Osteoblast (primary cell): ENCODE measurements around the gene D2HGDH. TPM values are rescaled to one million over a fixed set of nuclear protein-coding genes. Genes with fewer than 3 reads are reported as not detected.
"Not testable (repeated sequence)": the region's sequence is repeated elsewhere in the genome, so short reads cannot be mapped to it uniquely, and the experiment has no call there.

ENCODE experiments used
- DNase-seq: peaks from one replicate; pipeline ENCODE4 v3.0.0; 2011; ENCODE audit warnings: low spot score, mixed read lengths; ENCODE audit not compliant: insufficient read length; ENCODE audit errors: missing footprints
- H2AFZ ChIP-seq: 2 replicates; pipeline ENCODE4 v1.6.0; 2011; ENCODE audit warnings: mild to moderate bottlenecking, low read length
- H3K27ac ChIP-seq: 2 replicates; pipeline ENCODE4 v1.5.1; 2011; ENCODE audit warnings: mild to moderate bottlenecking, low read depth, low read length, moderate library complexity
- H3K27me3 ChIP-seq: 2 replicates; pipeline ENCODE4 v1.6.0; 2012; ENCODE audit warnings: mild to moderate bottlenecking, control low read depth, inconsistent platforms, low read length, moderate library complexity; ENCODE audit not compliant: insufficient read depth
- H3K36me3 ChIP-seq: 2 replicates; pipeline ENCODE4 v1.5.1; 2011; ENCODE audit warnings: mild to moderate bottlenecking, low read length, control low read depth, moderate library complexity; ENCODE audit not compliant: insufficient read depth
- H3K4me1 ChIP-seq: 2 replicates; pipeline ENCODE4 v1.5.1; 2011; ENCODE audit warnings: mild to moderate bottlenecking, low read length, control low read depth, moderate library complexity; ENCODE audit not compliant: insufficient read depth
- H3K4me2 ChIP-seq: 2 replicates; pipeline ENCODE4 v1.6.0; 2011; ENCODE audit warnings: mild to moderate bottlenecking, low read length; ENCODE audit not compliant: insufficient read depth
- H3K4me3 ChIP-seq: fragments of 200-600 bp; sonication (generic); 3 replicates; pipeline ENCODE4 v1.5.1; 2012; ENCODE audit warnings: mild to moderate bottlenecking, low read length, inconsistent platforms; ENCODE audit not compliant: insufficient read depth
- H3K79me2 ChIP-seq: 2 replicates; pipeline ENCODE4 v1.6.0; 2012; ENCODE audit warnings: mild to moderate bottlenecking, low read length, control low read depth, inconsistent platforms; ENCODE audit not compliant: insufficient read depth
- H3K9me3 ChIP-seq: 2 replicates; pipeline ENCODE4 v1.5.1; 2011; ENCODE audit warnings: low read depth, low read length, control low read depth
- H4K20me1 ChIP-seq: 2 replicates; pipeline ENCODE4 v1.6.0; 2012; ENCODE audit warnings: mild to moderate bottlenecking, low read length, control low read depth; ENCODE audit not compliant: insufficient read depth
- CTCF ChIP-seq: IDR thresholded peaks from 2 replicates; pipeline ENCODE4 v1.5.1; 2011; ENCODE audit warnings: mild to moderate bottlenecking, low read depth, low read length, moderate library complexity; ENCODE audit errors: extremely low read depth
- total RNA-seq: library from RNA; depleted of rRNA; stranded (reverse); fragments of >200 nt; gene quantifications from 2 replicates; pipeline ENCODE4 v1.2.3, GENCODE V29; 2012

Gene D2HGDH
- total RNA-seq, 1 donor: 15.6 TPM

GRCh38 chr2:241755166-241755565 is 20.7 kb downstream of the D2HGDH start:
- DNase-seq: peak; percentile 69
- Histone ChIP-seq H3K27me3 (no peaks in the 10 kb centered on the region), H3K9me3 (no peaks in the 10 kb centered on the region), H3K27ac (no peak overlapping the region), H3K4me3 (no peak overlapping the region), H3K79me2 (no peaks in the 10 kb centered on the region), H2AFZ (no peak overlapping the region), H3K4me1 (no peaks in the 10 kb centered on the region), H4K20me1 (peaks cover 10% of the 10 kb centered on the region), H3K4me2 (no peak overlapping the region), H3K36me3 (peaks cover 28% of the 10 kb centered on the region)
- TF ChIP-seq CTCF: no peak

- Histone ChIP-seq H3K27me3 (no peaks in the 10 kb centered on the region), H2AFZ (no peak overlapping the region), H4K20me1 (peaks cover 16% of the 10 kb centered on the region), H3K79me2 (no peaks in the 10 kb centered on the region), H3K4me2 (no peak overlapping the region), H3K4me1 (no peaks in the 10 kb centered on the region), H3K27ac (no peak overlapping the region), H3K9me3 (peaks cover 2% of the 10 kb centered on the region), H3K36me3 (peaks cover 35% of the 10 kb centered on the region), H3K4me3 (no peak overlapping the region)
- no peak for TF ChIP-seq CTCF
- DNase-seq: no peak
These were observed 21.3 kb downstream of the D2HGDH start for GRCh38 chr2:241755777-241756176.

- no peaks in the 10 kb centered on the region for H3K79me2 ChIP-seq
- H4K20me1 ChIP-seq: peaks cover 18% of the 10 kb centered on the region
- peak; percentile 49 for DNase-seq
These were observed 24.8 kb downstream of the D2HGDH start for GRCh38 chr2:241759067-241759807.

GRCh38 chr2:241759893-241760292 is 25.5 kb downstream of the D2HGDH start:
- not testable (repeated sequence) for DNase-seq, H3K4me1 ChIP-seq, H3K4me2 ChIP-seq, H2AFZ ChIP-seq, H3K79me2 ChIP-seq, H3K27ac ChIP-seq, H3K27me3 ChIP-seq, H3K9me3 ChIP-seq, H3K4me3 ChIP-seq
- peaks cover 18% of the 10 kb centered on the region for H4K20me1 ChIP-seq
- H3K36me3 ChIP-seq: peaks cover 24% of the 10 kb centered on the region

More at GRCh38 chr2:241759067-241759807, 24.8 kb downstream of the D2HGDH start:
- Histone ChIP-seq H3K36me3 (peaks cover 24% of the 10 kb centered on the region), H3K9me3 (peaks cover 2% of the 10 kb centered on the region), H3K4me1 (no peaks in the 10 kb centered on the region), H3K27me3 (no peaks in the 10 kb centered on the region), H3K4me3 (no peak overlapping the region), H3K27ac (no peak overlapping the region), H2AFZ (no peak overlapping the region), H3K4me2 (no peak overlapping the region)
- no peak for TF ChIP-seq CTCF
